ENCODE data around the gene CDH2.

Gene CDH2

DNA sequence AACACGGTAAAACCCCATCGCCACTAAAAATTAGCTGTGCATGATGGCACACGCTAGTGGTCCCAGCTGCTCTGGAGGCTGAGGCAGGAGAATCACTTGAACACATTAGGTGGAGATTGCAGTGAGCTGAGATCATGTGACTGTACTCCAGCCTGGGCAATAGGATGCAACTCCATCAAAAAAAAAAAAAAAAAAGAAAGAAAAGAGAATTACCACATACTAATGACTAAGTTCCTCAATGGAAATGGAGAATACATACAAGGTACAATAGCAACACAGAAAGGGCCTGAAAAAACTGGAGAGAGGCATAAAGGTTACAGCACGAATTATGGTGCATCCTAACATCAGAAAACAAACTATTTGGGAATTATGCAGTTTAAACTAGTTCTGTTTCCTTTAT lies 81.3 kb downstream of the CDH2 start:
- Histone ChIP-seq H3K27me3 (replicated peaks; ENCODE audit: control insufficient read depth, insufficient read depth, low read length, poor library complexity, severe bottlenecking) (no peaks in the 10 kb centered on the region), H3K4me1 (ENCODE audit: control insufficient read depth, insufficient read depth, low read length, poor library complexity, severe bottlenecking) (no peaks in the 10 kb centered on the region), H3K36me3 (ENCODE audit: control insufficient read depth, insufficient read depth, low read length) (no peaks in the 10 kb centered on the region), H3K4me3 (ENCODE audit: insufficient read depth, low read depth, low read length, poor library complexity, severe bottlenecking) (no peak overlapping the region), H3K27ac (ENCODE audit: insufficient read depth, low read length, poor library complexity, severe bottlenecking) (no peak overlapping the region), H3K9me3 (ENCODE audit: control insufficient read depth, low read length) (no peaks in the 10 kb centered on the region)
- DNase-seq = no peak

- Histone ChIP-seq H3K4me1 (ENCODE audit: control insufficient read depth, insufficient read depth, low read length, poor library complexity, severe bottlenecking) (no peaks in the 10 kb centered on the region), H3K36me3 (ENCODE audit: control insufficient read depth, insufficient read depth, low read length) (no peaks in the 10 kb centered on the region), H3K9me3 (ENCODE audit: control insufficient read depth, low read length) (no peaks in the 10 kb centered on the region), H3K27ac (ENCODE audit: insufficient read depth, low read length, poor library complexity, severe bottlenecking) (no peak overlapping the region), H3K27me3 (replicated peaks; ENCODE audit: control insufficient read depth, insufficient read depth, low read length, poor library complexity, severe bottlenecking) (no peaks in the 10 kb centered on the region), H3K4me3 (ENCODE audit: insufficient read depth, low read depth, low read length, poor library complexity, severe bottlenecking) (no peak overlapping the region)
- no peak for DNase-seq
These were observed 81.9 kb downstream of the CDH2 start for GRCh38 chr18:28095041-28095440.

DNA sequence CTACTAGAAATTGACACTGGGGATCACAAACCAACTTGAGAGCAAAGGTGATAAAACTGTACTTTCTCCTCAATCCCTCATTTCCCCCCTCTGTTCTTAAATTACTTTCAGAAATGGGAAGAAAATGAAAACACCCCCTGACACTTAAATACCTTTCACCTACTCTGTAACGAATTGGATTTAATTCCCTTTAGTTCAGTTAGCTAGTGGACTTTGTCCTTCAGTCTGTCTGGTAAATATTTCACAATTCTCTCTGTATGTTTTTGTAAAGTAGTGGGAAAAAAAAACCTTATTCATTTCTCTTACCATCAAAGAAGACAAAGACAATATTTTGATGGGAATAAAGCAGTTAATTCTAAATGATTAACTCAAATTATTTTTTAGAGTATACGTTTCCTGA lies 85.7 kb downstream of the CDH2 start:
- Histone ChIP-seq H3K4me1 (ENCODE audit: control insufficient read depth, insufficient read depth, low read length, poor library complexity, severe bottlenecking) (no peaks in the 10 kb centered on the region), H3K36me3 (ENCODE audit: control insufficient read depth, insufficient read depth, low read length) (no peaks in the 10 kb centered on the region)

DNA sequence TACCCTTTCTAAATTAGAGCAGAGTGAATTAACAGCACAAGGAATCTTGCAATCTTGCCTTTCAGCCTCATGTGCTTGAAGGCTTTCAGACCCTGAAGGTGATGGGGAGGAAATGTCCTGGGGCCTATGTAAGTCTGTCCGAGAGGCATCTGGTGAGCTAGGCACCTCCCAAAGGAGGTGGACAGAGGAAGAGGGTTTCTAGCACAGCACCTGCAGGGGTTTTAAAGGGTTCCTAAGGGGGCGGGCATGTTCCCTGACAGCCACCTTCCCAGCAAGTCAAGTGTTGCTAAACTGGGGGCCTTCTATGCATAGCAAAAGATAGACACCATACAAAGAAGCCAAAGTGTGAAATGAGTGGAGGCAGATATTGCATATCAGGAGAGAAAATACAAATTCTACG lies 88.5 kb downstream of the CDH2 start:
- Histone ChIP-seq H3K4me3 (ENCODE audit: insufficient read depth, low read depth, low read length, poor library complexity, severe bottlenecking) (no peak overlapping the region), H3K4me1 (ENCODE audit: control insufficient read depth, insufficient read depth, low read length, poor library complexity, severe bottlenecking) (no peaks in the 10 kb centered on the region), H3K27me3 (replicated peaks; ENCODE audit: control insufficient read depth, insufficient read depth, low read length, poor library complexity, severe bottlenecking) (no peaks in the 10 kb centered on the region), H3K9me3 (ENCODE audit: control insufficient read depth, low read length) (no peaks in the 10 kb centered on the region), H3K27ac (ENCODE audit: insufficient read depth, low read length, poor library complexity, severe bottlenecking) (no peak overlapping the region), H3K36me3 (ENCODE audit: control insufficient read depth, insufficient read depth, low read length) (no peaks in the 10 kb centered on the region)
- no peak for DNase-seq

More for the DNA sequence above, 85.7 kb downstream of the CDH2 start:
- H3K9me3 ChIP-seq (ENCODE audit: control insufficient read depth, low read length) = no peaks in the 10 kb centered on the region
- no peaks in the 10 kb centered on the region for H3K27me3 ChIP-seq (replicated peaks; ENCODE audit: control insufficient read depth, insufficient read depth, low read length, poor library complexity, severe bottlenecking)
- H3K4me3 ChIP-seq (ENCODE audit: insufficient read depth, low read depth, low read length, poor library complexity, severe bottlenecking) = no peak overlapping the region
- no peak for DNase-seq
- no peak overlapping the region for H3K27ac ChIP-seq (ENCODE audit: insufficient read depth, low read length, poor library complexity, severe bottlenecking)

DNA sequence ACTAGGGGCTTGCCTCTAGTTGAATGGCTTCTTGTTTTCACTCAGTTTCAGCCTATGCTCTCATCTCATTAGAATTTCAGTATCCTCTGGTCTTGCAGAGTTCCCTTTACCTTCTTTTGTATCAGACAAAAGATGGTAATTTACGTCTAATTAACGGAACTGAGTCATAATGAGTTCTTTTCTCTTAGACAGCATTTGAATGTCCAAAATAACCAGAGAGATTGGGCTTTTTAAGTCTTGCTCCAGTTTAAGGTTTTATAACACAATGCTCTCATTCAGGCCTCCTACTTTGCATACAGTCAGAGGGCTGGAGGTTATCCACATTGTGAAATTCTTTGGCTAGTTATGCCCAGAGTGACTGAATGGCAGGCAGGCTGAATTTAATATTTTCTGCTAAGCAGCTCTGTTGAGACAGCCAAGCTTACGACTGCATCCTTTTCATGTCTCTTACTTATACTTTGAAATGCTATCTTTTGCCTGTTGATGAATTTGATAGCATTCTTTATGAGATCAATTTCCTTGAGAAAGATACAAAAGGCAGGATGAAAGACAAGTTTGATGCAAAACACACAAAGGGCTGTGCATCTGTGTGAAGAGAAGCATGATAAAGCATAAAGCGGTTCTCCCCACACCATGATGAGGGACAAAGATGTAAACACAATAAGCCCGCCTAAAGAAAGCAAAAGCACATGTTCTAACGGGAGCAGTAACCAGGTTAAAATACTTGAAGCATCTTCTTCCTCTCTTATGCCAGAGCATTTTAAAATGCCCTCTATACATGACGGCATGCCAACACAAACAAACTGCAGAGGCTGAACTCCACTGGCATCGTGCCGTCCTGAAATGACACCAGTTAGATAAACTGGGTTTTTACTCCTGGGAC lies 90.0 kb downstream of the CDH2 start:
- Histone ChIP-seq H3K4me1 (ENCODE audit: control insufficient read depth, insufficient read depth, low read length, poor library complexity, severe bottlenecking) (no peaks in the 10 kb centered on the region), H3K9me3 (ENCODE audit: control insufficient read depth, low read length) (no peaks in the 10 kb centered on the region), H3K27me3 (replicated peaks; ENCODE audit: control insufficient read depth, insufficient read depth, low read length, poor library complexity, severe bottlenecking) (no peaks in the 10 kb centered on the region), H3K4me3 (ENCODE audit: insufficient read depth, low read depth, low read length, poor library complexity, severe bottlenecking) (no peak overlapping the region), H3K36me3 (ENCODE audit: control insufficient read depth, insufficient read depth, low read length) (no peaks in the 10 kb centered on the region), H3K27ac (ENCODE audit: insufficient read depth, low read length, poor library complexity, severe bottlenecking) (no peak overlapping the region)
- no peak for DNase-seq

GRCh38 chr18:28081516-28081915 lies 95.4 kb downstream of the CDH2 start:
- H3K4me3 ChIP-seq (ENCODE audit: insufficient read depth, low read depth, low read length, poor library complexity, severe bottlenecking) = no peak overlapping the region
- H3K27ac ChIP-seq (ENCODE audit: insufficient read depth, low read length, poor library complexity, severe bottlenecking) = no peak overlapping the region
- H3K27me3 ChIP-seq (replicated peaks; ENCODE audit: control insufficient read depth, insufficient read depth, low read length, poor library complexity, severe bottlenecking) = no peaks in the 10 kb centered on the region
- no peaks in the 10 kb centered on the region for H3K4me1 ChIP-seq (ENCODE audit: control insufficient read depth, insufficient read depth, low read length, poor library complexity, severe bottlenecking)
- no peaks in the 10 kb centered on the region for H3K9me3 ChIP-seq (ENCODE audit: control insufficient read depth, low read length)
- no peak for DNase-seq
- no peaks in the 10 kb centered on the region for H3K36me3 ChIP-seq (ENCODE audit: control insufficient read depth, insufficient read depth, low read length)

- Histone ChIP-seq H3K9me3 (ENCODE audit: control insufficient read depth, low read length) (no peaks in the 10 kb centered on the region), H3K27ac (ENCODE audit: insufficient read depth, low read length, poor library complexity, severe bottlenecking) (no peak overlapping the region), H3K36me3 (ENCODE audit: control insufficient read depth, insufficient read depth, low read length) (no peaks in the 10 kb centered on the region), H3K4me3 (ENCODE audit: insufficient read depth, low read depth, low read length, poor library complexity, severe bottlenecking) (no peak overlapping the region), H3K4me1 (ENCODE audit: control insufficient read depth, insufficient read depth, low read length, poor library complexity, severe bottlenecking) (no peaks in the 10 kb centered on the region), H3K27me3 (replicated peaks; ENCODE audit: control insufficient read depth, insufficient read depth, low read length, poor library complexity, severe bottlenecking) (no peaks in the 10 kb centered on the region)
- no peak for DNase-seq
These were observed 96.0 kb downstream of the CDH2 start for GRCh38 chr18:28080876-28081300.

GRCh38 chr18:28079883-28080282 lies 97.0 kb downstream of the CDH2 start:
- no peaks in the 10 kb centered on the region for H3K9me3 ChIP-seq (ENCODE audit: control insufficient read depth, low read length)
- H3K36me3 ChIP-seq (ENCODE audit: control insufficient read depth, insufficient read depth, low read length) = no peaks in the 10 kb centered on the region
- H3K27ac ChIP-seq (ENCODE audit: insufficient read depth, low read length, poor library complexity, severe bottlenecking) = no peak overlapping the region
- no peaks in the 10 kb centered on the region for H3K27me3 ChIP-seq (replicated peaks; ENCODE audit: control insufficient read depth, insufficient read depth, low read length, poor library complexity, severe bottlenecking)
- no peak for DNase-seq
- H3K4me3 ChIP-seq (ENCODE audit: insufficient read depth, low read depth, low read length, poor library complexity, severe bottlenecking) = no peak overlapping the region
- H3K4me1 ChIP-seq (ENCODE audit: control insufficient read depth, insufficient read depth, low read length, poor library complexity, severe bottlenecking) = no peaks in the 10 kb centered on the region

DNA sequence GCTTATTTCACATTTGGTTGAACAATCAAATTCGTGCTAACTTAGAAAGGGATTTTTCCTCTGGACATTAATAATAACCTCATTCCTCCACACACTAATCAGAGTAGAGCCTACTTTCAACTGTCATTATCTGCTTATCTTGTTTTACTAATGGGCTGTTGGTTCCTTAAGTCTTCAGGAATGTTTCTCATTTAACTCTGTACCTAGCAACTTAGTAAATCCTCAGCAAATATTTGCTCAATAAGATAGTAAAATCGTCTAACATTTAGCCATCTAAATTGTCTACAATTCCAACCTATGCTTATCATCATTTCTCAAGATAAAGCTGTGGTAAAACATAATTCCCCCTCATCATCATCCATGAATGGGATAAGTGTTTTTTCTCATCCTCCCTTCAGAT lies 98.1 kb downstream of the CDH2 start:
- no peaks in the 10 kb centered on the region for H3K9me3 ChIP-seq (ENCODE audit: control insufficient read depth, low read length)
- DNase-seq = no peak
- no peaks in the 10 kb centered on the region for H3K27me3 ChIP-seq (replicated peaks; ENCODE audit: control insufficient read depth, insufficient read depth, low read length, poor library complexity, severe bottlenecking)
- no peaks in the 10 kb centered on the region for H3K4me1 ChIP-seq (ENCODE audit: control insufficient read depth, insufficient read depth, low read length, poor library complexity, severe bottlenecking)
- H3K27ac ChIP-seq (ENCODE audit: insufficient read depth, low read length, poor library complexity, severe bottlenecking) = no peak overlapping the region
- H3K4me3 ChIP-seq (ENCODE audit: insufficient read depth, low read depth, low read length, poor library complexity, severe bottlenecking) = no peak overlapping the region
- H3K36me3 ChIP-seq (ENCODE audit: control insufficient read depth, insufficient read depth, low read length) = no peaks in the 10 kb centered on the region

DNA sequence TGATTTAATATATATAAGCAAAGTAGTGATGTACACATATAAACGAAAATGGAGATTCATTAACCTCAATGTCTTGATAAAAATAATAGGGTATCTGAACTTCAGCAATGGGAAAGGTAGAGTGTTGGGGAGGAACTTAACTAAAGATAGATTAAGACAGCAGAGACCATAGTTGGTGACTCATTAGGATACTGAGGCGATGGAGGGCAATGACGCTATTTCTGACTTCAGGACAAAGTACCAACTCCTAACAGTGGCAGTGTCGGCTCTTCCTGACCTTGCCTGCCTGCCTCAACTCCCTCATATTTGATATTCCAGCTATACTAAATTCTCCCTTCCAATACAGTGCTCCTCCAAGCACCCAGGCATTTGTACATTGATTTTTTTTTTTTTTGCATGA lies 98.6 kb downstream of the CDH2 start:
- Histone ChIP-seq H3K4me3 (ENCODE audit: insufficient read depth, low read depth, low read length, poor library complexity, severe bottlenecking) (no peak overlapping the region), H3K36me3 (ENCODE audit: control insufficient read depth, insufficient read depth, low read length) (no peaks in the 10 kb centered on the region), H3K27ac (ENCODE audit: insufficient read depth, low read length, poor library complexity, severe bottlenecking) (no peak overlapping the region), H3K9me3 (ENCODE audit: control insufficient read depth, low read length) (no peaks in the 10 kb centered on the region), H3K4me1 (ENCODE audit: control insufficient read depth, insufficient read depth, low read length, poor library complexity, severe bottlenecking) (no peaks in the 10 kb centered on the region), H3K27me3 (replicated peaks; ENCODE audit: control insufficient read depth, insufficient read depth, low read length, poor library complexity, severe bottlenecking) (no peaks in the 10 kb centered on the region)
- DNase-seq = no peak
